Left ventricle myocardium superior (tissue), 1 donor: ENCODE data around the gene SV2B. TPM values are rescaled to one million over a fixed set of nuclear protein-coding genes. Genes with fewer than 3 reads are reported as not detected.

Experiments used
- ATAC-seq: fragments of 200-7000 bp; cut with Tn5 transposase; one replicate; pipeline ENCODE4 v1.9.1; 2020; ENCODE audit warnings: mild to moderate bottlenecking, moderate library complexity
- DNase-seq: peaks from one replicate; pipeline ENCODE4 v3.0.0-alpha.2; 2020
- intact Hi-C: fragments of 100-400 bp; cut with micrococcal nuclease; formaldehyde crosslinking; loops from one replicate; pipeline ENCODE4 v1.11.0; 2022
- total RNA-seq: library from RNA; stranded (reverse); fragmentation: NEBNext Ultra II Directional; extraction: Animal tissue kit (Norgen Biotek cat#: 25700); gene quantifications from one replicate; pipeline ENCODE4 v1.2.1, GENCODE V29; 2021
- donor health status: DM: no; HTN: yes; CAD: no; lungs with severe emphysema.

SV2B gene
- total RNA-seq, 1 donor from 2014 or later = 2.5 TPM

GRCh38 chr15:91252322-91252721 is 152.3 kb downstream of the SV2B start:
- no peak for ATAC-seq
- intact Hi-C loops = no loop called here
- DNase-seq = no peak

DNA sequence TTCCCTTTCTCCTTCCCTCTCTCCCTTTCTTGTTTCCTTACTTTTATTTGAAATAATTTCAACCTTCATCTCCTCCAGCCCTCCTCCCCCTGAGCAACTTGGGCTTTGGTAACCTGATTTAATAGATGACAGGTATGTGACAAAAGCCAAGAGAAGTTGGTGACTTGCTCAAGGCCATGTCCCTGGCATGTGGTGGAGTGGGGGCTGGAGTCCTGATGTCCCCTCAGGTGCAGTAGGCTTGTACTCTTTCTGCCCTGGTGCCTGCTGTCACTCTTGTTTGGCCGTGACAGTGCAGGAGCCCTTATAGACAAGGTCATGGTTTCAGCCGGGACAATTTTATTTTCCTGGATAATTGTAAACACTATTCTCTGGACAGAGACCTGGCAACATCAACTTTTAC is 152.7 kb downstream of the SV2B start:
- intact Hi-C loops = no loop called here
- DNase-seq (no peak), ATAC-seq (no peak)

DNA sequence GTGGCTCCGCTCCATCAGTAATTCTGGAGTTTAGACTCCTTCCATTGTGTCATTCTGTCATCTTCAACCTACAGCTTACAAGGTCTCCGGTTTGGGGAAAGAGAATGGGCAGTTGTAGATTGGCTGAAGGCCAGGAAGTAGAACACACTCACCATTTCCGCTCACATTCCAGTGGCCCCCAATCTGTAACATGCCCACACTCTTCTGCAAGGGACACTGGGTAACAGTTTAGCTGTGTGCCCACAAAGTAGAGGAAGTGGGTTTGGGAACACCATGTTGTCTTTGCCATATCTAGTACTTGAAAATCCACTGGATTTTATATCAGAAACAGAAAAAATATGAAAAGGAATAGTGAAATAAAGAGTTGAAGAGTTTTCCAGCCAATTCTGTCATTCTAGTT is 153.5 kb downstream of the SV2B start:
- ATAC-seq (no peak), DNase-seq (no peak)
- intact Hi-C loops = no loop called here

DNA sequence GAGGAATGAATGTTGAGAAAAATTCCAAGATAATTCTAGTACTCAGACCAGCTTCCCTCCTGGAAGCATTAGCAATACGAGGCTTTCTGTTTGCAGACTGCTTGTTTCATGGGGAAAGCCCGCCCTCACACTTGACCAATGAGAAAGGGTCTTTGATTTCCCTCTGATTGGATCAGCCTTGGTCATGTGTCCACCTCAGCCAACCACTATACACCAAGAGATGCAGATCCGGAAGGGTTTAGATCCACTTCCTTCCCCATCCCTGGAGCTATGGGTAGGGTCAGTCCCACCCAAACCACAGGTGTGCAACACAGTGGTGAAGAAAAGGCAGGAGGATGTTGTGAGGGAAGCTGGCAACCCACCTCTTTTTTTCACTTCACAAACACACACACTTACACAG is 154.7 kb downstream of the SV2B start:
- DNase-seq = no peak
- intact Hi-C loops = no loop called here
- ATAC-seq = no peak

GRCh38 chr15:91255670-91256192 is 155.7 kb downstream of the SV2B start:
- ATAC-seq (no peak), DNase-seq (no peak)
- intact Hi-C loops = no loop called here

DNA sequence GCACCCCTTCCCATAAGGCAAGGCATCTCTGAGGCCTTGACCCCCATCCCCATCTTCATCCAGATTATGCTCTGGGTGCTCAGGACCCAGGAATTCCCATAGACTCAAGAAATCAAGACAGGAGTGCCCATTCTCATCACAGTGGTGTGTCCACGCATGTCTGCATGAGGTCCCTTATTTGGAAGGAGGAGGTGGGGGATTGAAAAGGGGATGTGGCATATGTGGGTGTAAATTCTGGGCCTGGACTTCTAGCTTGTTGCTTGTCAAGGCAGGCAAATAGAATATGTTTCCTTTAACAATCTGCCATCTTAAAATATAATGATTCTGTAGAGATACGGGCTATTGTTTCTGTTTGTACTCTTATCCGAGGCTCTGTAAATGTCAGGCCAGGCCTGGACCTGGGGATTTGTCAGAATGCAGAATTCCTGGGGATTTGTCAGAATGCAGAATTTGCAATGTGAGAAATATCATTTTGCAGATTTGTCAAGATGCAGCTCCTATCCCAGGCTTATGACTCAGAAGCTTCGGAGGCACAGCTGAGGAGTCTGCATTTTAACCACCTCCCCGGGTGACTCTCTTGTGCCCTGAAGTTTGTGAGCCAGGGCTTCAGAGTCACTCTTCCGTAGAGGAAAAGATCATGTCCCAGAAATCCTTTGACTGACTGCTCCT is 157.8 kb downstream of the SV2B start:
- intact Hi-C loops = no loop called here
- DNase-seq = no peak
- ATAC-seq = no peak

DNA sequence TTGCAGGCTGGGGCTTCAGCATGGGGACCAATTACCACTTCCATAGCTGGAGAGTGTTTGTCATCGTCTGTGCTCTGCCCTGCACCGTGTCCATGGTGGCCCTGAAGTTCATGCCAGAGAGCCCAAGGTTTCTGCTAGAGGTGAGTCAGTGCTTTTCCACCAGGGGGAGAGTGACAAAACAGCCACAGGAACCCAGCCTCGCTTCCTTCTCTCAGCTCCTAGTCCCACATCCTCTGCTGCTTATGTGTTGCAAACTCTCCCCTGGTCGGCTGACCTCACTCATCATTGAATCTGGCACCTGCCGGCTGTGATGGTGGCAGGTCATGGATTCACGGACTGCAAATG is 158.3 kb downstream of the SV2B start:
- DNase-seq (no peak), ATAC-seq (no peak)
- intact Hi-C loops = no loop called here

DNA sequence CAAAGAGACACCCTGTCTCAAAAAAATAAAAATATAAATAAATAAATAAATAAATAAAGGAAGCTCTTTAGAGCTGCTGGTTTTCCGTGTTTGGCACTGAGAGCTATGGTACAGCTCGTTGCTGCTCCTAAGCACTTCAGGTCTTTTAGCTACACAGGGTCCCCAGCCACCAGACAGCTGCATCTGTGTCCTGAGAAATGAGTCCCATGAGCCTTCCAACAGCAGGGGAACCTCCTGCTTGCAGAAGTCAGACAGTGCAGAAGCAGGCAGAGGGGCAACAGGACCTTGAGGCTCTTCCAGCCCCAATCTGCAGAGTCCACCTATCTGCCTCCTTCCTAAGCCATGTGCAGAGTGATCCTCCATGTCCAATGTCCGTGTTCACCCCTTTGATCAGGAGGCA is 159.0 kb downstream of the SV2B start:
- intact Hi-C loops = no loop called here
- DNase-seq = no peak
- ATAC-seq = no peak

DNA sequence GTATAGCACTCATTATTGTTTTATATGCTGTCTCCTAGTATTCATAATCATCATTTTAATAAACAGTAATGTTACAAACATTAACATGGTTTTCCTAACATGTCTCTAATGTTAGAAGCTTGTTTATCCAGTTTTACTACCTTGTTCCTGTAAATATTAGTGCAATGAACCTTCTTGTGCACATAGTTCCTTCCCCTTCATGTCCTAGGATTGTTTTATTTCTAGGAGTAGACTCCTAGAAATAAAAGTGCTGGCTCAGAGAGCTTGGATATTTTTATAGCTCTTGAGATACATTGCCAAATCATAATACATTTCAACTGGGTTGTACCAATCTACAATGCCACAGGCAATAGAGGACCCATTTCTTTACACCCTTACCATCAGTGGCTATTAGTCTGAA is 161.3 kb downstream of the SV2B start:
- intact Hi-C loops = no loop called here
- DNase-seq (no peak), ATAC-seq (no peak)

- peak; percentile 96 for ATAC-seq
- intact Hi-C loops = no loop called here
- DNase-seq = peak; percentile 80
Measured at GRCh38 chr15:91263632-91264531, 163.8 kb downstream of the SV2B start.

- DNase-seq (no peak), ATAC-seq (peak; percentile 32)
- intact Hi-C loops = no loop called here
Measured at GRCh38 chr15:91264651-91265351, 164.7 kb downstream of the SV2B start.

GRCh38 chr15:91265416-91265940 is 165.4 kb downstream of the SV2B start:
- intact Hi-C loops = no loop called here
- no peak for ATAC-seq
- no peak for DNase-seq

- no peak for ATAC-seq
- no peak for DNase-seq
- intact Hi-C loops = no loop called here
Measured at GRCh38 chr15:91268510-91268909, 168.5 kb downstream of the SV2B start.

- no peak for ATAC-seq
- intact Hi-C loops = loop anchor here (2.0 kb wide), 1 partner anchor 214 kb away; no protein-coding TSS in a partner anchor
- no peak for DNase-seq
Measured at GRCh38 chr15:91270747-91271146, 170.7 kb downstream of the SV2B start.

GRCh38 chr15:91271565-91272153 is 171.6 kb downstream of the SV2B start:
- peak; percentile 41 for DNase-seq
- ATAC-seq = peak; percentile 75
- intact Hi-C loops = loop anchor here (2.0 kb wide), 1 partner anchor 215 kb away; no protein-coding TSS in a partner anchor

GRCh38 chr15:91275844-91276243 is 175.8 kb downstream of the SV2B start:
- intact Hi-C loops = no loop called here
- DNase-seq (no peak), ATAC-seq (no peak)

GRCh38 chr15:91278951-91279350 is 178.9 kb downstream of the SV2B start:
- ATAC-seq (no peak), DNase-seq (no peak)
- intact Hi-C loops = no loop called here

DNA sequence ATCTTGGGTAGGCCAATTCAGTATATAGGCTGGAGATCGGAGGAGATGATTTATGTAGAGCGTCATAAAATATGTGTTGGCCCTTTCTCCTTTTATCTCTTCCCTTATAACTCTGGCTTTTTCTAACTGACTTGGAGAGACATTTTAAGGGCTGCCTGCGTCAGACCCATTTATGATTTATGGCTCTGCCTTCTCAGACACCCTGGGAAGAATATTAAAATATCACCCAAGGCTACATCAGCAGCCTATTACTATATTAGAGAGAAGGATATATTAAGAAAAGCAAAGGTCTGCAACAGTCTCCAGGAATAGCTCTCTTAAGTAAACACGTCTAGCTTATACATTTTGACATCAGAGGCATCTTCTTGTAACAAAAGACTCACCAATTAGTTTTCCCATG is 179.4 kb downstream of the SV2B start:
- intact Hi-C loops = no loop called here
- no peak for DNase-seq
- ATAC-seq = no peak

DNA sequence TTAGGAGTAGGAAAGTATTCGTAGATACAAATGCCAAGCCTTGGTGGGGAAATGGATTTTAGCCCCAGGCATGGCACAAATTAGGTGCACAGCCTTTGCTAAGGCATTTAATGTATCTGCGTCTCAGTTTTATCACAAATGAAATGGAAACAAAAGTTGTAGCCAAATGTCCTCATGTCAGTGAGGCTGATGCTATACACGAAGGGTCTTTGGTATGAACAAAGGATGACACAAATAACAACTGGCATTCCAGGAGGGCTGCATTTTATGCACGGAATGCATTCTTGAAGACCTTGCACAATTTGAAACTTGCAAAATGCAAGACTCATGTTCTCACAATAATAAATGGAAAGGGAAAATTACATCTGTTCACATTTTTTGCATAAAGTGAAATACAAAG is 181.9 kb downstream of the SV2B start:
- intact Hi-C loops = no loop called here
- DNase-seq (no peak), ATAC-seq (no peak)
